ENCODE results near the gene SLC39A11. TPM values are rescaled to one million over a fixed set of nuclear protein-coding genes. Genes with fewer than 3 reads are reported as not detected.

Gene SLC39A11
- total RNA-seq, 1 experiment from 2014 or later, result 57.1 TPM

DNA sequence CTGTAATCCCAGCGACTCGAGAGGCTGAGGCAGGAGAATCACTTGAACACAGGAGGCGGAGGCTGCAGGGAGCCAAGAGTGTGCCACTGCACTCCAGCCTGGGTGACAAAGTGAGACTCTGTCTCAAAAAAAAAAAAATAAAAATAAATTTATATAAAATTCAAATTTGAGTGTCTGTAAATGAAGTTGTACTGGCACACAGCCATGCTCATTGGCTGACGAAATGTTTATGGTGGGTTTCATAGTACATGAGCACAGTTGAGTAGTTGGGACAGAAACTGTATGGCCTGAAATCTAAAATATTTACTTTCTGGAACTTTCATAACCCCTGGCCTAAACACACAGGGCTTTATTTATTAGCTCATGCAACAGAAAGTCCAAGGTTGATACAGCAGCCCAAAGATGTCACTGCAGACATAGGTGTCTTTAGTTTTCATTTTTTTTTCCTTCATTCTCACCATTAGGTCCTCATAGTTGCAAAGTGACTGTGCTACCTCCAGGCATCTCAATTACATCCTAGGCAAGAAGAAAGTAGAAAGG is 355.3 kb downstream of the SLC39A11 start:
- POLR2A ChIA-PET (ENCODE audit: unreplicated experiment), result no interaction called here
- CTCF ChIA-PET, result no interaction called here

GRCh38 chr17:72735592-72735991 is 356.9 kb downstream of the SLC39A11 start:
- no peak overlapping the region for H2AFZ ChIP-seq
- H3K4me1 ChIP-seq (replicated peaks; ENCODE audit: insufficient read depth), result no peaks in the 10 kb centered on the region
- no peak overlapping the region for H3K27ac ChIP-seq
- H3K79me2 ChIP-seq (ENCODE audit: low read depth), result no peaks in the 10 kb centered on the region
- TF ChIP-seq EZH2 (IDR thresholded peaks at IDR 0.05; ENCODE audit: low read depth), result no peak
- no peak for TF ChIP-seq CTCF (conservative IDR thresholded peaks at IDR 0.05)
- H3K4me2 ChIP-seq, result no peak overlapping the region
- H3K9me2 ChIP-seq (ENCODE audit: insufficient read depth), result no peaks in the 10 kb centered on the region
- no peaks in the 10 kb centered on the region for H3F3A ChIP-seq (ENCODE audit: insufficient read depth, low read depth)
- intact Hi-C loops (cut with micrococcal nuclease; ENCODE audit: unreplicated experiment), result no loop called here
- no peaks in the 10 kb centered on the region for H3K9me3 ChIP-seq (ENCODE audit: insufficient read depth, low read depth)
- BruUV-seq (replicated peaks), result no TSS peak
- no peaks in the 10 kb centered on the region for H4K20me1 ChIP-seq (ENCODE audit: insufficient read depth)
- H3K27me3 ChIP-seq (ENCODE audit: insufficient read depth, low read depth), result no peaks in the 10 kb centered on the region
- CTCF ChIA-PET, result no interaction called here
- no peaks in the 10 kb centered on the region for H3K36me3 ChIP-seq (ENCODE audit: low read depth)
- no peak overlapping the region for H3K4me3 ChIP-seq
- no peak for DNase-seq
- POLR2A ChIA-PET (ENCODE audit: unreplicated experiment), result no interaction called here

More for the DNA sequence above, 355.3 kb downstream of the SLC39A11 start:
- TF ChIP-seq EZH2 (IDR thresholded peaks at IDR 0.05; ENCODE audit: low read depth) (no peak), CTCF (conservative IDR thresholded peaks at IDR 0.05) (no peak)
- no peaks in the 10 kb centered on the region for H3K9me3 ChIP-seq (ENCODE audit: insufficient read depth, low read depth)
- no peaks in the 10 kb centered on the region for H4K20me1 ChIP-seq (ENCODE audit: insufficient read depth)
- H3K4me3 ChIP-seq, result no peak overlapping the region
- H3F3A ChIP-seq (ENCODE audit: insufficient read depth, low read depth), result no peaks in the 10 kb centered on the region
- H3K36me3 ChIP-seq (ENCODE audit: low read depth), result no peaks in the 10 kb centered on the region
- no peaks in the 10 kb centered on the region for H3K79me2 ChIP-seq (ENCODE audit: low read depth)
- no peaks in the 10 kb centered on the region for H3K9me2 ChIP-seq (ENCODE audit: insufficient read depth)
- no peaks in the 10 kb centered on the region for H3K4me1 ChIP-seq (replicated peaks; ENCODE audit: insufficient read depth)
- BruUV-seq (replicated peaks), result no TSS peak
- H3K27me3 ChIP-seq (ENCODE audit: insufficient read depth, low read depth), result no peaks in the 10 kb centered on the region
- H3K4me2 ChIP-seq, result no peak overlapping the region
- no peak overlapping the region for H2AFZ ChIP-seq
- H3K27ac ChIP-seq, result no peak overlapping the region
- DNase-seq, result no peak
- intact Hi-C loops (cut with micrococcal nuclease; ENCODE audit: unreplicated experiment), result no loop called here

DNA sequence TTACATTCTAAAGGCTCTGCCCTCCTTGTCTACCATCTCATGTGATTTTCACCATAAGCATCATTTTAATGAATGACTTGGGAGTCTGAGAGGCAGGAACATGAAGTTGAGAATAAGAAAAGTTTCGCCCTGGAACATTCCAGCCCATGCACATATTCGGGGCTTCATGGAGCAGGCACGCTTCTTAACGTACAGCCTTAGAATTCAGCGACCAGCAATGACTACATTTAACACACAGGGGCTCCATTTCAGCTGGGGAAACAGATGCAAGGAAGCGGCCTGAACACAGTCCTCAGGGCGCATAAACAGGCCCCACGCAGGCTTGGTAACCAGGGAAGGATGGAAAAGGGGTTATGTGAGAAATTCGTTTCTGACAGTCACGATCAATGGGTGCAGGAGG is 357.4 kb downstream of the SLC39A11 start:
- no peak overlapping the region for H2AFZ ChIP-seq
- H3K79me2 ChIP-seq (ENCODE audit: low read depth), result no peaks in the 10 kb centered on the region
- no peaks in the 10 kb centered on the region for H3K27me3 ChIP-seq (ENCODE audit: insufficient read depth, low read depth)
- intact Hi-C loops (cut with micrococcal nuclease; ENCODE audit: unreplicated experiment), result no loop called here
- no peak for TF ChIP-seq CTCF (conservative IDR thresholded peaks at IDR 0.05)
- TF ChIP-seq EZH2 (IDR thresholded peaks at IDR 0.05; ENCODE audit: low read depth), result no peak
- H3K27ac ChIP-seq, result no peak overlapping the region
- DNase-seq, result no peak
- no peak overlapping the region for H3K4me2 ChIP-seq
- no peaks in the 10 kb centered on the region for H3K36me3 ChIP-seq (ENCODE audit: low read depth)
- ChIA-PET CTCF (no interaction called here), POLR2A (ENCODE audit: unreplicated experiment) (no interaction called here)
- H4K20me1 ChIP-seq (ENCODE audit: insufficient read depth), result no peaks in the 10 kb centered on the region
- H3K4me1 ChIP-seq (replicated peaks; ENCODE audit: insufficient read depth), result no peaks in the 10 kb centered on the region
- no peaks in the 10 kb centered on the region for H3K9me3 ChIP-seq (ENCODE audit: insufficient read depth, low read depth)
- no TSS peak for BruUV-seq (replicated peaks)
- H3K9me2 ChIP-seq (ENCODE audit: insufficient read depth), result no peaks in the 10 kb centered on the region
- no peaks in the 10 kb centered on the region for H3F3A ChIP-seq (ENCODE audit: insufficient read depth, low read depth)
- H3K4me3 ChIP-seq, result no peak overlapping the region

Data from PC-9 (cell line).